CD4-positive, alpha-beta T cell (primary cell): Measurements from ENCODE around the gene MNT. TPM values are rescaled to one million over a fixed set of nuclear protein-coding genes. Genes with fewer than 3 reads are reported as not detected.

ENCODE experiments used
- ATAC-seq: fragments of 200-7000 bp; cut with Tn5 transposase; one replicate; pipeline ENCODE4 v1.10.0; 2022; ENCODE audit warnings: mild to moderate bottlenecking; ENCODE audit not compliant: poor library complexity
- CTCF ChIA-PET: fragments of 350-600 bp; sonication (Branson Sonifier 250); formaldehyde crosslinking; loops from one replicate; lab custom pipeline; 2021; ENCODE audit warnings: antibody characterized with exemption, inconsistent platforms; lab: Charles Lee
- POLR2A ChIA-PET: fragments of 350-600 bp; sonication (Branson Sonifier 250); formaldehyde crosslinking; loops from one replicate; lab custom pipeline; 2021; ENCODE audit warnings: antibody characterized with exemption, inconsistent platforms; lab: Charles Lee
- DNase-seq, 14 experiments: peaks; one replicate each; pipeline ENCODE4 v3.0.0-alpha.2; 2013 to 2020; ENCODE audit warnings: mixed read lengths in 2 of 14
- H3K27ac ChIP-seq, 2 donors: one replicate each; pipeline versions ENCODE4 v1.5.1 to v1.7.0; 2013; ENCODE audit warnings: low read length in 2 of 2, low read depth in 1 of 2, mild to moderate bottlenecking in 1 of 2
- H3K27me3 ChIP-seq, 2 experiments: 1 replicate in 1 of 2; 2 replicates in 1 of 2; pipeline versions ENCODE4 v1.6.1 to v1.7.0; 2013; ENCODE audit warnings: low read length in 2 of 2, control low read depth in 1 of 2, mild to moderate bottlenecking in 1 of 2, moderate library complexity in 1 of 2; ENCODE audit not compliant: insufficient read depth in 2 of 2, control insufficient read depth in 1 of 2
- H3K36me3 ChIP-seq: one replicate; pipeline ENCODE4 v1.6.1; 2013; ENCODE audit warnings: low read length, control low read depth; ENCODE audit not compliant: insufficient read depth
- H3K4me1 ChIP-seq: one replicate; pipeline ENCODE4 v1.6.1; 2013; ENCODE audit warnings: low read length, control low read depth; ENCODE audit not compliant: insufficient read depth
- H3K4me3 ChIP-seq: one replicate; pipeline ENCODE4 v1.5.1; 2013; ENCODE audit warnings: mild to moderate bottlenecking, low read length, moderate library complexity
- H3K9me3 ChIP-seq, 2 experiments: 1 replicate in 1 of 2; 2 replicates in 1 of 2; pipeline versions ENCODE4 v1.6.1 to v1.7.0; 2013; ENCODE audit warnings: low read length in 2 of 2, mild to moderate bottlenecking in 2 of 2, control low read depth in 1 of 2, moderate library complexity in 1 of 2; ENCODE audit not compliant: control insufficient read depth in 1 of 2, insufficient read depth in 1 of 2
- H3K27ac Mint-ChIP-seq: one replicate; pipeline ENCODE4 v1.8.0; 2020; ENCODE audit warnings: mixed read lengths
- H3K27me3 Mint-ChIP-seq: one replicate; pipeline ENCODE4 v1.8.0; 2021; ENCODE audit warnings: mixed read lengths
- H3K36me3 Mint-ChIP-seq: one replicate; pipeline ENCODE4 v1.8.0; 2021; ENCODE audit warnings: low read depth, mixed read lengths
- H3K4me1 Mint-ChIP-seq: one replicate; pipeline ENCODE4 v1.8.0; 2021; ENCODE audit warnings: low read depth, mixed read lengths
- H3K4me3 Mint-ChIP-seq: one replicate; pipeline ENCODE4 v1.8.0; 2020; ENCODE audit warnings: mild to moderate bottlenecking, mixed read lengths
- H3K9me3 Mint-ChIP-seq: one replicate; pipeline ENCODE4 v1.8.0; 2020; ENCODE audit warnings: mixed read lengths
- intact Hi-C, 2 experiments: fragments of 100-400 bp; cut with DNase I in 1 of 2; cut with micrococcal nuclease in 1 of 2; formaldehyde crosslinking; loops; one replicate each; pipeline versions ENCODE4 v1.15.1 to v1.9.0; 2023 to 2025; cut with DNase I, micrococcal nuclease
- total RNA-seq, 174 experiments: library from RNA in 2 of 174; stranded (reverse) in 2 of 174; gene quantifications; one replicate each; pipeline ENCODE4 v1.2.3 and lab custom pipeline; 2021 to 2026
- TF ChIP-seq, protein P1 (sequence below): fragments of 200-600 bp; IDR thresholded peaks from one replicate; pipeline ENCODE4 v1.8.0; 2022; ENCODE audit warnings: antibody characterized with exemption, mild to moderate bottlenecking

MNT gene
- total RNA-seq, 2 experiments from 2014 or later: 111 to 118 TPM

DNA sequence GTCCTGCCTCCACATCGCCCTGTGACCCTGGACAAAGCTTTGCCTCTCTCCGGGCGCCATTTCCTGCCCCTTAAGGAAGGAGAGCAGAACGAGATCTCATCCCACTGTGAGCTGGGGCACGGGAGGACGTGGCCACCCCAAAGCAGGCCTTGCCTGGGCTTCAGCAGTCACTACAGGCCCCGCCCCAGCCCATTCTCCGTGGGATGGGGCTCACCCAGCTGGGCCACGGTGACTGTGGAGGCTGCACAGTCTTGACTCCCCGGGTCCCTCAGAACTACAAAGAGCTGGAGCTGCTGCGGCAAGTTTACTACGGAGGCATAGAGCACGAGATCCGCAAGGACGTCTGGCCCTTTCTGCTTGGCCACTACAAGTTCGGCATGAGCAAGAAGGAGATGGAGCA, 28.2 kb downstream of the MNT start:
- TF ChIP-seq, protein P1, sequence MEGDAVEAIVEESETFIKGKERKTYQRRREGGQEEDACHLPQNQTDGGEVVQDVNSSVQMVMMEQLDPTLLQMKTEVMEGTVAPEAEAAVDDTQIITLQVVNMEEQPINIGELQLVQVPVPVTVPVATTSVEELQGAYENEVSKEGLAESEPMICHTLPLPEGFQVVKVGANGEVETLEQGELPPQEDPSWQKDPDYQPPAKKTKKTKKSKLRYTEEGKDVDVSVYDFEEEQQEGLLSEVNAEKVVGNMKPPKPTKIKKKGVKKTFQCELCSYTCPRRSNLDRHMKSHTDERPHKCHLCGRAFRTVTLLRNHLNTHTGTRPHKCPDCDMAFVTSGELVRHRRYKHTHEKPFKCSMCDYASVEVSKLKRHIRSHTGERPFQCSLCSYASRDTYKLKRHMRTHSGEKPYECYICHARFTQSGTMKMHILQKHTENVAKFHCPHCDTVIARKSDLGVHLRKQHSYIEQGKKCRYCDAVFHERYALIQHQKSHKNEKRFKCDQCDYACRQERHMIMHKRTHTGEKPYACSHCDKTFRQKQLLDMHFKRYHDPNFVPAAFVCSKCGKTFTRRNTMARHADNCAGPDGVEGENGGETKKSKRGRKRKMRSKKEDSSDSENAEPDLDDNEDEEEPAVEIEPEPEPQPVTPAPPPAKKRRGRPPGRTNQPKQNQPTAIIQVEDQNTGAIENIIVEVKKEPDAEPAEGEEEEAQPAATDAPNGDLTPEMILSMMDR: no peak
- DNase-seq (no peak), ATAC-seq (no peak)
- Histone ChIP-seq H3K27me3 (no peaks in the 10 kb centered on the region), H3K9me3 (no peaks in the 10 kb centered on the region), H3K36me3 (peaks cover 53% of the 10 kb centered on the region), H3K4me1 (no peaks in the 10 kb centered on the region), H3K4me3 (no peak overlapping the region), H3K27ac (no peak overlapping the region)
- ChIA-PET POLR2A (no interaction called here), CTCF (no interaction called here)
- H3K9me3 Mint-ChIP-seq: no peaks in the 10 kb centered on the region
- no peak overlapping the region for H3K27ac Mint-ChIP-seq
- intact Hi-C loops: no loop called here
- H3K27me3 Mint-ChIP-seq: no peaks in the 10 kb centered on the region
- peaks cover 50% of the 10 kb centered on the region for H3K36me3 Mint-ChIP-seq
- no peak overlapping the region for H3K4me3 Mint-ChIP-seq
- no peaks in the 10 kb centered on the region for H3K4me1 Mint-ChIP-seq

DNA sequence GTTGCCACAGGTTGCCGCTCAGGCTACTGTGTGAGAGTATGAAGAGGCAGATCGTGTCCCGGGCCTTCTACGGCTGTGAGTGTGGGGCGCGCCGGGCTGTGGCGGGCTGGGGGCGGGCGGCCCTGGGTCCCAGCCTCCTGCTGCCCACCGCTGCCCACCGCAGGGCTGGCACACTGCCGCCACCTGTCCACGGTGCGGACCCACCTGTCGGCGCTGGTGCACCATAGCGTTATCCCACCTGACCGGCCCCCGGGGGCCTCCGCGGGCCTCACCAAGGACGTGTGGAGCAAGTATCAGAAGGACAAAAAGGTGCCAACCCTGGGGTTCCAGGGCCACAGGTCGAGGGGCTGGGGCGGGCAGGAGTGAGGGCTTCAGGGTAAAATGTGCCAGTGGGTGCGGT, 28.7 kb downstream of the MNT start:
- H3K9me3 Mint-ChIP-seq: no peaks in the 10 kb centered on the region
- ATAC-seq (no peak), DNase-seq (no peak)
- ChIA-PET CTCF (no interaction called here), POLR2A (no interaction called here)
- TF ChIP-seq, protein P1: no peak
- peaks cover 49% of the 10 kb centered on the region for H3K36me3 Mint-ChIP-seq
- H3K4me1 Mint-ChIP-seq: no peaks in the 10 kb centered on the region
- no peak overlapping the region for H3K27ac ChIP-seq
- H3K27ac Mint-ChIP-seq: no peak overlapping the region
- intact Hi-C loops: no loop called here
- H3K4me3 Mint-ChIP-seq: no peak overlapping the region
- no peaks in the 10 kb centered on the region for H3K27me3 ChIP-seq
- no peak overlapping the region for H3K4me3 ChIP-seq
- H3K36me3 ChIP-seq: peaks cover 50% of the 10 kb centered on the region
- H3K9me3 ChIP-seq: no peaks in the 10 kb centered on the region
- H3K4me1 ChIP-seq: no peaks in the 10 kb centered on the region
- H3K27me3 Mint-ChIP-seq: no peaks in the 10 kb centered on the region

DNA sequence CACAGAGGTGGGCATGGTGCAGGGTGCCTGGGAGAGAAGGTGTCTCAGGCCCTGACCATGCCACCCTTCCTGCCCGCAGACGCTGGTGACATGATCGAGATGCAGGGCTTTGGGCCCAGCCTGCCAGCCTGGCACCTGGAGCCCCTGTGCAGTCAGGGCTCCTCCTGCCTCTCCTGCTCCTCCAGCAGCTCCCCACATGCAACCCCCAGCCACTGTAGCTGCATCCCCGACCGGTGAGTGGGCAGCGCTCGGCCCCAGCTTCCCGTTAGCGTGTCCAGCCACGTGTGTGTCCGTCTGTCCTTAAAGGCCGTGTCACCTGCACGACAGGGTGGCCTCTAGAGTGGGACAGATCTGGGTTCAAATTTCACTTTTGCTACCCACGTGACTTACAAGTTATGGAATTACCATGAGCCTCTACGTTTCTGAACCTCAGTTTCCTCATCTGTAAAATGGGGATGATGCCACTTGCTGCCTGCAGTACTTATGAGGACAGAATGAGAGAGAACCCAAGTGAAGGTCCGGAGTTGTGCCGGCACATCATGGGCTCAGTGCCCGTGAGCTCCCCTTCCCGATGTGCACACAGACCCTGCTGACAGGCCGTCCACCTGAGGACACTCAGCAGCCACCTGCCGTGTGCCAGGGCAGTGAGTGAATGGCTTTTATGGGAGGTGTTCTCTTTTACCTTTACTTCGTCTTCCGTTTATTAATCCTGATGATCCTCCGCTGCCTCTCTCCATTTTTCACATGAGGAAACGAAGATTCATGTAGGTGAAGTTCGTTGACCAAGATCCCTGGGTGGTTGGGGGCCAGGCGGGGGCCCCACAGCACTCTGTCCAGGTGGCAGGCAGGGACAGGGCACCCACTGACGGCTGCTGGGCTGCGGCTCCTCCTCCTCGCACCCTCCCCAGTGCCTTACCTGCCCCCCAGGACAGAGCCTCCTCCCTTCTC, 29.4 kb downstream of the MNT start:
- TF ChIP-seq, protein P1: no peak
- POLR2A ChIA-PET: no interaction called here
- DNase-seq (no peak), ATAC-seq (no peak)
- no peak overlapping the region for H3K4me3 ChIP-seq
- H3K36me3 ChIP-seq: peaks cover 48% of the 10 kb centered on the region
- no peaks in the 10 kb centered on the region for H3K4me1 ChIP-seq
- Mint-ChIP-seq H3K27ac (no peak overlapping the region), H3K4me1 (no peaks in the 10 kb centered on the region), H3K4me3 (no peak overlapping the region), H3K27me3 (no peaks in the 10 kb centered on the region), H3K9me3 (no peaks in the 10 kb centered on the region), H3K36me3 (peaks cover 49% of the 10 kb centered on the region)
- CTCF ChIA-PET: no interaction called here
- H3K9me3 ChIP-seq: no peaks in the 10 kb centered on the region
- intact Hi-C loops: no loop called here
- no peak overlapping the region for H3K27ac ChIP-seq
- no peaks in the 10 kb centered on the region for H3K27me3 ChIP-seq
